Iris pigment epithelial cell (primary cell): Measurements from ENCODE around the gene DAAM1.
A peak's percentile ranks its signal among the peaks of the same experiment; 100 is the strongest.

Experiments used
- DNase-seq: peaks from one replicate; pipeline ENCODE4 v3.0.0-alpha.2; 2011; ENCODE audit warnings: low read depth

Gene DAAM1

GRCh38 chr14:59254911-59255545, 66.6 kb downstream of the DAAM1 start:
- DNase-seq = peak; percentile 59

GRCh38 chr14:59256331-59256730, 67.9 kb downstream of the DAAM1 start:
- DNase-seq = no peak

- no peak for DNase-seq
Measured at GRCh38 chr14:59261334-59261733, 72.9 kb downstream of the DAAM1 start.

GRCh38 chr14:59262717-59263454, 74.4 kb downstream of the DAAM1 start:
- DNase-seq = no peak

- DNase-seq = no peak
Measured at GRCh38 chr14:59265808-59266207, 77.3 kb downstream of the DAAM1 start.

- DNase-seq = peak; percentile 57
Measured at GRCh38 chr14:59267046-59267445, 78.6 kb downstream of the DAAM1 start.

GRCh38 chr14:59268011-59268410, 79.5 kb downstream of the DAAM1 start:
- peak; percentile 72 for DNase-seq

GRCh38 chr14:59268858-59269257, 80.4 kb downstream of the DAAM1 start:
- peak; percentile 67 for DNase-seq

GRCh38 chr14:59269466-59269865, 81.0 kb downstream of the DAAM1 start:
- DNase-seq = no peak

GRCh38 chr14:59271256-59271655, 82.8 kb downstream of the DAAM1 start:
- DNase-seq = no peak

- peak; percentile 68 for DNase-seq
Measured at GRCh38 chr14:59271734-59272133, 83.3 kb downstream of the DAAM1 start.

GRCh38 chr14:59272633-59273032, 84.2 kb downstream of the DAAM1 start:
- no peak for DNase-seq

GRCh38 chr14:59273737-59274136, 85.3 kb downstream of the DAAM1 start:
- no peak for DNase-seq

GRCh38 chr14:59274991-59275391, 86.5 kb downstream of the DAAM1 start:
- DNase-seq = peak; percentile 49

GRCh38 chr14:59275668-59276067, 87.2 kb downstream of the DAAM1 start:
- DNase-seq = peak; percentile 94

GRCh38 chr14:59276235-59276634, 87.8 kb downstream of the DAAM1 start:
- no peak for DNase-seq

GRCh38 chr14:59277659-59278058, 89.2 kb downstream of the DAAM1 start:
- DNase-seq = no peak

- peak; percentile 97 for DNase-seq
Measured at GRCh38 chr14:59278111-59278510, 89.6 kb downstream of the DAAM1 start.

- no peak for DNase-seq
Measured at GRCh38 chr14:59280961-59281360, 92.5 kb downstream of the DAAM1 start.

- peak; percentile 84 for DNase-seq
Measured at GRCh38 chr14:59281609-59282377, 93.3 kb downstream of the DAAM1 start.

- DNase-seq = peak; percentile 89
Measured at GRCh38 chr14:59282378-59282765, 93.9 kb downstream of the DAAM1 start.

GRCh38 chr14:59283361-59283760, 94.9 kb downstream of the DAAM1 start:
- peak; percentile 83 for DNase-seq

GRCh38 chr14:59284059-59284458, 95.6 kb downstream of the DAAM1 start:
- DNase-seq = no peak
